Keratinocyte (primary cell): ENCODE measurements around the gene BRINP1.

Experiments
- CTCF ChIP-seq, 3 experiments: IDR thresholded peaks in 1 of 3; conservative IDR thresholded peaks in 1 of 3; optimal IDR thresholded peaks in 1 of 3; 2 replicates in 2 of 3; 3 replicates in 1 of 3; pipeline versions ENCODE3 to v1.5.1; 2011; ENCODE audit warnings: low read length in 3 of 3, mild to moderate bottlenecking in 3 of 3, moderate library complexity in 2 of 3, control low read depth in 1 of 3, inconsistent platforms in 1 of 3; ENCODE audit not compliant: insufficient read depth in 2 of 3; ENCODE audit errors: extremely low read depth in 1 of 3
- EZH2 ChIP-seq: IDR thresholded peaks from one replicate; pipeline ENCODE4 v1.6.1; 2012; ENCODE audit warnings: inconsistent platforms, mild to moderate bottlenecking, low read length, moderate library complexity

GRCh38 chr9:119368179-119368578, 1.1 kb downstream of the BRINP1 start:
- no peak for TF ChIP-seq CTCF (optimal IDR thresholded peaks at IDR 0.05 in 1 of 3, IDR thresholded peaks at IDR 0.05 in 1 of 3, conservative IDR thresholded peaks at IDR 0.05 in 1 of 3; ENCODE audit: extremely low read depth in 1 of 3, insufficient read depth in 2 of 3, low read length in 3 of 3)
- TF ChIP-seq EZH2, result no peak
